Urinary bladder (tissue), 4 donors: ENCODE data around the gene TMPRSS4. TPM values are rescaled to one million over a fixed set of nuclear protein-coding genes. Genes with fewer than 3 reads are reported as not detected.

Source experiments
- DNase-seq: peaks from one replicate; pipeline ENCODE4 v3.0.0-alpha.2; 2015; ENCODE audit errors: extremely low spot score
- H3K27ac ChIP-seq: one replicate; pipeline ENCODE4 v1.5.1; 2013; ENCODE audit warnings: low read depth, mild to moderate bottlenecking, moderate library complexity
- H3K36me3 ChIP-seq: one replicate; pipeline ENCODE4 v1.6.1; 2013; ENCODE audit warnings: mild to moderate bottlenecking, moderate library complexity; ENCODE audit not compliant: insufficient read depth
- H3K4me1 ChIP-seq: one replicate; pipeline ENCODE4 v1.6.1; 2013; ENCODE audit warnings: mild to moderate bottlenecking, moderate library complexity; ENCODE audit not compliant: insufficient read depth
- H3K4me3 ChIP-seq: one replicate; pipeline ENCODE4 v1.5.1; 2013; ENCODE audit warnings: low read depth, low read length
- WGBS: extraction: QIAGEN DNeasy Blood & Tissue Kit; methylation state at CpG from one replicate; pipeline ENCODE4 v1.1.7; 2013; 5-methylcytosine and 5-hydroxymethylcytosine counted together
- polyA plus RNA-seq: library from polyadenylated mRNA; stranded (reverse); fragments of 200-250 nt; gene quantifications from one replicate; pipeline ENCODE4 v1.2.3, GENCODE V29; 2013
- total RNA-seq: library from RNA; depleted of rRNA; stranded (reverse); fragments of >200 nt; gene quantifications from one replicate; pipeline ENCODE4 v1.2.3, GENCODE V29; 2014
- donor health status: healthy with polysubstance abuse.
- donor health status: healthy.

Gene TMPRSS4
- total and polyA plus RNA-seq, 2 donors: 15.0 to 27.9 TPM

DNA sequence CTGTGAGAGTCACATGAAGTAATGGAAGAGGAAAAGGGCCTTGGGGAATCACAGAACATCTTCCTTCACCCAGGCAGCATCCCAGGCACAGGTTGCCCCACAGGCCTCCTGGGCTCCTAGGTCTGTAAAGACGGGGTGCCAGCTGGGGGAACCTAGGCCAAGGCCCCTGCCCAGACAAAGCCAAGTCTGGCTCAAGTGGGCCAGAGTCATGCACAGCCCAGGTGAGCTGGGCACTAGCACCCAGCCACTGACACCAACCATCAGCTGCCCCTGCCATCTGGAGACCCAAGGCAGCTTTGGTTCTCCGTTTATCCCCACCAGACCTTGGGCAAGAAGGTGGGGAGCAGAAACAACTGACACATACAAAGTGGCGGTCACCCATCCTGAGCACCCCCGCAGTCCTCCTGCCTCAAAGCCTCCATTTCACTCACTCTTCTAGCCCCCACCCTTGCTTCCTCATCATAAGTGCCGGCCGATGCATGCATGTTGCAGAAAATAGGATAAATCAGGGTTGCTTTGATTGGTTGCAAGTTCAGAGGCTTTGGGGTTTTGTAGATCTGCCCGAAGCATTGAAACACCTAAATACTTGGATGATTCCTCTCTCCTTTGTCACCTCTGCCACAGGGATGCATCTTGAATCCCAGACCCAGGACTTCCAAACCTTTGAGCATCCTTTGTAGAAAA, 26.5 kb upstream of the TMPRSS4 start:
- H3K27ac ChIP-seq: no peak overlapping the region
- H3K4me3 ChIP-seq: no peak overlapping the region
- H3K36me3 ChIP-seq: no peaks in the 10 kb centered on the region
- no peaks in the 10 kb centered on the region for H3K4me1 ChIP-seq
- 94% methylated on average over 7 of the region's 7 CpGs for WGBS
- no peak for DNase-seq

DNA sequence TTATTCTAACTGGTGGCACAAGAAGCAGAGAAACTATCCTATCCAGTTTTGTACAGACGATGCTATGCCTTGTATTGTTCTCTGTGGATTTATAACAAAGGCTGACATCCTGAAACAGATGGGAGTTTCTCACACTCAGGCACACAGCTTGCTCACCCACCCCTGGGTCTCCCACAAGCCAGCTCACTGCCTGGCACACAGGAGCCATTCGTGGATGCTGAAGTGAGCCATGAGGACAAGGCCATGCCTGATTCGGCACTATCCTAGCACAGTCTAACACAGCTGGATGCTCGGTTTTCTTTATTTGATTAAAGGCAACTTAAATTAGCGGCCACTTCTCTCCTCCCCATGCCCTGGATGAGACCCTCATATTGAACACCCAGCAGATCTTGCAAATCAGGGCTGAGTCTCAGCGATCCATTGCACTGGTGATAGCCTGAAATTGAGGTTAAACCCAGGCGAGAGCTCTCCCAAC, 25.7 kb upstream of the TMPRSS4 start:
- Histone ChIP-seq H3K36me3 (no peaks in the 10 kb centered on the region), H3K27ac (no peak overlapping the region), H3K4me3 (no peak overlapping the region), H3K4me1 (no peaks in the 10 kb centered on the region)
- 89% methylated on average over 7 of the region's 7 CpGs for WGBS
- DNase-seq: no peak

DNA sequence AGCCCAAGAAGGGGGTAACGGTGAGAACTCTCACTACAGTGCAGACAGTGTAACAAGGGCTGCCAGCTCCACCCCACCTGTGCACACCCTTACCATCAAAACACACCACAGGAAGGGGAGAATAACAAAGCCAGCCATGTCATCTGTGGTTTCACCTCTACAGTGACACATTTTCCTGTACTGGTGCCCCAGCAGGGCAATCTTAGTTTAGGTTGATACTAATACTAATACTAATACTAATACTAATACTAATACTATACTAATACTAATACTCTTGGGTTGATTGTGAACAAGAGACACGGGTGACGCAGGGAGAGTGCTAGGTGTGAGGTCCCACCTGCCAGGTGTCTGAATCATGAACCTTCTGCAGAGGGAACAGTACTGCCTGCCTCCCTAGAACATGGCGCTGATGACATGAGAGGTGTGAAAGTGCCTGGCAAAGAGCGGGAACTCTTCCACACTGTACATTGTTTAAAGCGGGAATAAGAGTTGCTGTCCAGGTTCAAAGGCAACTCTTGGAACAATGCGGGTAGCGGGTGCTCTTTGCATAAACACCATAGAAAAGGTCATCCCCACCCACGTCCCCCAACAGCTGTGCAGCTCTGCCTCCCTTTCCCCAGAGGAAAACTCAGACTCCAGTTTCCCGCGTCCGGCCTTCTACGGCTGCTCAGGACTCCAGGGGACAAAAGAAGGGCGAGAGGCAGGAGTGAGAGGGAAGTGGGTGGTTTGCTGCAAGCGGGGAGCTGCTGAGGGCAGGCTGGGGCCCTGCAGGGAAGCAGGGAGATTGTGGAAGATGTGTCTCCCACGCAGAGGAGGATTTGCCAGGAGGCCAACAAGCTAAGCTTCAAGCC, 25.0 kb upstream of the TMPRSS4 start:
- Histone ChIP-seq H3K36me3 (no peaks in the 10 kb centered on the region), H3K4me1 (no peaks in the 10 kb centered on the region), H3K27ac (no peak overlapping the region), H3K4me3 (no peak overlapping the region)
- WGBS: 83% methylated on average over 16 of the region's 16 CpGs
- DNase-seq: no peak

DNA sequence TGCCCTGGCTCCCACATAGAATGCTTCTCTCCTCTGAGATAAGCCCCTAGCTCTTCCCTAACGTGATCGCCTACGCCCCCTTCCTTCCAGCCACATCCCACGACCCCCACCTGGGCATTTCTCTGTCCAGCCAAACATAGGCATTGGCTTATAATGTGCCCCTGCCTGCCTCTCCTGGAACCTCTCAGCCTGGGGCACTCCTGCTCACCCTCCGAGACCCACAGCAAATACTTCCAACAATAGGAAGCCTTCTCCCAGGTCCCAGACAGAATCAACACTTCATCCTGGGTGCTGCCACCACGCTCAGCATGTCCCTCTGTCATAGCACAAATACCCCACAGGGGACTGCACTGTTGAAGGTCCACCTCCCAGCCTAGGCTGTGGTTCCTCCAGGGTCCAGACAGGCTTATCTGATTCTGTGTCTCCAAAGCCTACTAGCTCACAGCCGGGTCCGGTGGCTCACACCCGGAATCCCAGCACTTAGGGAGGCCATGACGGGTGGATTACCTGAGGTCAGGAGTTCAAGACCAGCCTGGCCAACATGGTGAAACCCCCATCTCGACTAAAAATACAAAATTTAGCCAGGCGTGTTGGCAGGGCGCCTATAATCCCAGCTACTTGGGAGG, 24.2 kb upstream of the TMPRSS4 start:
- 80% methylated on average over 13 of the region's 13 CpGs for WGBS
- no peaks in the 10 kb centered on the region for H3K4me1 ChIP-seq
- no peaks in the 10 kb centered on the region for H3K36me3 ChIP-seq
- no peak overlapping the region for H3K27ac ChIP-seq
- DNase-seq: no peak
- no peak overlapping the region for H3K4me3 ChIP-seq

DNA sequence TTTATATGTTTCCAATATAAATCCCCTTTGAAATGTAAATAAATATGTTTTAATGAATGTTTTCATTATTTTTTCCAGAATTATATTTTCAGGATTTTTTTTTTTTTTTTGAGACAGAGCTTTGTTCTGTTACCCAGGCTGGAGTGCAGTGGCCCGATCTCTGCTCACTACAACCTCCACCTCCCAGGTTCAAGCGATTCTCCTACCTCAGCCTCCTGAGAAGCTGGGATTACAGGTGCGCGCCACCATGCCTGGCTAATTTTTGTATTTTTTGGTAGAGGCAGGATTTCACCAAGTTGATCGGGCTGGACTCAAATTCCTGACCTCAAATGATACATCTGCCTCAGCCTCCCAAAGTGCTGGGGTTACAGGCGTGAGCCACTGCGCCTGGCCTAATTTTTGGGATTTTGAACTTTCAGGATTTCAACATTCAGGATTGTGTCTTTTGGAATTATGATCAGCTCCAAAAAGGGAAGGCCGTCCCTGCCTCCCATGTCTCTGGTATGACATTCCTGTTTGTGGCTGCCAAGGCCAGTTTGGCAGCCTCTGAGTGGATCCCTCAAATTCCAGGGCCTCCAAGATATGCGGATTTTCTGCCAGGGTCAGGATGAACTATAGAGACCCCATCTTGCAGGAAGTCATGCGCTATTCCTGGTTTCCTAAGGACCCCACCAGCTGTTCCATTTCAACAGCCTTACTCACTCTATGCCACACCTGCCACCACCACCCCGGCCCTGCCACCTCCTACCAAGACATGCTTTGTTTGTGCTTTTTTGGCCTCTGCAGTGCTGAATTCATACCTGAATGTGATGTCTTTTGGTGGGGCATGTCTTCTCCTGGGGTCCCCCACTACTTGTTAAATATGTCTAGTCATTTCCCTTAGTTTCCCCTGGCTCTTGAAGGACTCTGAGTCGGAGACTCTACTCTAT, 21.9 kb upstream of the TMPRSS4 start:
- 81% methylated on average over 12 of the region's 12 CpGs for WGBS
- H3K36me3 ChIP-seq: no peaks in the 10 kb centered on the region
- no peak overlapping the region for H3K27ac ChIP-seq
- H3K4me3 ChIP-seq: no peak overlapping the region
- no peaks in the 10 kb centered on the region for H3K4me1 ChIP-seq
- DNase-seq: no peak

DNA sequence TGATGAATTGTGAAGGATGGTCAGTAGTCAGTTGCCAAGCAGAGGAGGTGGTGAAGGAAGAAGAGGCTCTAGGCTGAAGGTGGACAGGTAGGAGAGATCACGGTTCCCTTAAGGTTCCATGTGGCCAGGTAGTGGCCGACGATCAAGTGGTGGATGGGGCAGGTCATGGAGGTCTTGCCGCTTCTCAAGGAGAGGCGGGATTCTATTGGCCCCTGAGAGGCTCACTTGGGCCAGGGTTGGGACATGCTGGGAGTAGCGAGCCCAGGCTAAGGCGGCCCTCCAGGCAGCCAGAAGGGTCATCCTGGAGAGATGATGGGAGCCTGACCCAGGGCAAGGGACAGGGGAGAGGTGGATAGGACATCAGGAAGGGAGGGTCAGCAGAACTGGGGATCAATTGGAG, 20.9 kb upstream of the TMPRSS4 start:
- Histone ChIP-seq H3K4me1 (no peaks in the 10 kb centered on the region), H3K4me3 (no peak overlapping the region), H3K27ac (no peak overlapping the region), H3K36me3 (no peaks in the 10 kb centered on the region)
- DNase-seq: no peak
- WGBS: 98% methylated on average over 7 of the region's 7 CpGs

DNA sequence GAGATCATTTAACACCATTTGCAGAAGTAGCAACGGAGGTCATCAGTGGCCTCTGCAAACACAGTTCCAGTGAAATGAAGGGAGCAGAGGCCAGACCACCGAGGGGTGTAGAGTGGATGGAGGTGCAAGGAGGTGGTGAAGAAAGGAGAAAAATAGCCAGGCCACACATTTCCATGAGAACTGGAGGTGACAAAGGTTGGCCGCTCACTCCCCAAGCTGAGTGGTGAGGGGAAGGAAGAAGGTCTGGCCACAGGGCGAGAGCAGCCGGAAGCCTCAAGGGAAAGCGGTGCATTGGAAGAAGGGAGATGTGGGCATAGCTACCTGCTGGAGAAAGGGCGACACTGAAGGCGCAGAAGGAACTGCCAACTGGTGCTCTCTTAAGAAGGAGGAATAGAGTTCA, 20.1 kb upstream of the TMPRSS4 start:
- 87% methylated on average over 8 of the region's 8 CpGs for WGBS
- no peak overlapping the region for H3K4me3 ChIP-seq
- DNase-seq: no peak
- no peaks in the 10 kb centered on the region for H3K4me1 ChIP-seq
- H3K27ac ChIP-seq: no peak overlapping the region
- no peaks in the 10 kb centered on the region for H3K36me3 ChIP-seq

DNA sequence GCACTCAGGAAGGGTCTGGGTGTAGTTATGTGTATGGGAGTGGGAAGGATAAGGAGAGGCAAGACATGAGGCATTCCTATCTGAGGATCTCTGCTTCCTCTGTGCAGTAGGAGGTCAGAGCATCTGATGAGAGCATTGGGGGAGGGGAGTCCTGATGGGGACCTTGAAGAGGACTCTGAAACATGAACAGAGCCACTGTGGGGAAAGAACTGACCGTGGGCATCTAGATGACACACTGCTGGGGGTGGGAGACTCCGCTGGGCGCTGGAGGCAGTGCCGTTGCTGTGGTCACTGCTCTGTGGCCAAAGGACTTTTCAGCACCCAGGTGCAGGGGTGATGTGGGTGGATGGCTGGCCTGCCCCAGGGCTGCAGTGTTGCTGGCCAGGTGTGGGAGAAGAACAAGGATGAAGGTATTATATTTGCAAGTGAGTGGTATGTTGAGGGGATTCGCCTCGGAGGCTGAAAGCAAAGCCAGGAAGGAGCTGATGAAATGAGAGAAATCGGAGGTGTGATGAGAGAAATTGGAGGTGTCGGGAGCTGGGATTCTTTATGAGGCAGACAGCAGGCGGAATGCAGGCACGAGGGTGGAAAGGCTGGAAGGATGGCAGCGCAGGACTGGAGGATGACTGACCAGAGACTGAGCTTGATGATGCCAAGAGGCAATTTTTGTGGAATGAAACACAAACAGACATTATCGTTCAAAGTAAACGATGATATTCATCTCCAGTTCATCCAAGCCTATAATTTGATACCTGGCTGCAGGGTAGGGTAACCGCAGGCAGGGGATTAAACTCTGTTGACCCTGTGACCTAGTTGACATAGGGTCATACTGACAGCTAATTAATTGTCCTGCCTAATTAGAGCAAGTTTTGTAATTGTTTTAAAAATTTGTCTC, 19.4 kb upstream of the TMPRSS4 start:
- Histone ChIP-seq H3K4me3 (no peak overlapping the region), H3K36me3 (no peaks in the 10 kb centered on the region), H3K27ac (no peak overlapping the region), H3K4me1 (no peaks in the 10 kb centered on the region)
- WGBS: 69% methylated on average over 14 of the region's 14 CpGs
- DNase-seq: no peak

DNA sequence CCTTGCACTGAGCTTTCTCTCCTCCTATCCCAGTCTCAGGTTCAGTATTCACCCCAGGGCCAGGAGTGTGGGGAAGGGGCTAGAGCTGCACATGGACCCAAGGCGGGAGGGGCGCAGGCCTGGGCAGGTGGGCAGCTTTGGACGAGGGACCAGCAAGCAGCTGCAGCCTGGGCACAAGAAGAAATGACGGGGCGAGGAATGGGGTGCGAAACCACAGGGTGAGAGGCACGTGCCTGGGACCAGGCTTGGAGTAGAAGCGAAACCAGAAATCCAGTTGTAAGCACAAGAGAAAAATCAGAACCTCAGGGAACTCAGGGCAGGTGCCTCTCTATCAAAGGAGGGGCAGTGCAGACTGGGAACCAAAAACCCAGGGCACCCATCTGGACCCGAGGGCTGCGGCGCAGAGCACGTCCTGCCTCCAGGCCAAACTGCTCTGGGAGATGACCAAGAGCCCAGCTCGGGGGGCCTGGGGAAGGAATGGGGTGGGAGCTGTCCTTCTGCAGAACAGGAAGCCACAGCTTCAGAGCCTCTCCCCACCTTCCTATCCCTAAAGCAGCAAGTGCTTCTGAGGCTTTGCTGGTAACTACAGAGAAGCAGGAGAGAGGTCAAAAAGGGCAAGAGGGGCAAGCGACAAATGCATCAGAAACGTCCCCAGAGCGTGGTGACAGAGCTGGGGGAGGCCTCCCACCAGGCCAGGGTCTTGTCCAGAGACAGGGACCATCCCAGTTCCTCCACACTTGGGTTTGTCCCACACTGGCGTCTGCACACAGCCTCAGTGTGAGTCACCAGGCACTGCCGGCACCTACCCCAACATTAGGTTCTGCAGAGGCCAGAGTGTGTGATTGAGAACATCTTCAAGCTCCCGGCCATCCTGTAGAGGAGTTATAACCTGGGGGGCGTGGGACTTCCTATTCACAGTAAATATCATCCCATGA, 18.3 kb upstream of the TMPRSS4 start:
- DNase-seq: no peak
- Histone ChIP-seq H3K36me3 (no peaks in the 10 kb centered on the region), H3K4me3 (no peak overlapping the region), H3K4me1 (no peaks in the 10 kb centered on the region), H3K27ac (no peak overlapping the region)
- WGBS: 85% methylated on average over 20 of the region's 20 CpGs

DNA sequence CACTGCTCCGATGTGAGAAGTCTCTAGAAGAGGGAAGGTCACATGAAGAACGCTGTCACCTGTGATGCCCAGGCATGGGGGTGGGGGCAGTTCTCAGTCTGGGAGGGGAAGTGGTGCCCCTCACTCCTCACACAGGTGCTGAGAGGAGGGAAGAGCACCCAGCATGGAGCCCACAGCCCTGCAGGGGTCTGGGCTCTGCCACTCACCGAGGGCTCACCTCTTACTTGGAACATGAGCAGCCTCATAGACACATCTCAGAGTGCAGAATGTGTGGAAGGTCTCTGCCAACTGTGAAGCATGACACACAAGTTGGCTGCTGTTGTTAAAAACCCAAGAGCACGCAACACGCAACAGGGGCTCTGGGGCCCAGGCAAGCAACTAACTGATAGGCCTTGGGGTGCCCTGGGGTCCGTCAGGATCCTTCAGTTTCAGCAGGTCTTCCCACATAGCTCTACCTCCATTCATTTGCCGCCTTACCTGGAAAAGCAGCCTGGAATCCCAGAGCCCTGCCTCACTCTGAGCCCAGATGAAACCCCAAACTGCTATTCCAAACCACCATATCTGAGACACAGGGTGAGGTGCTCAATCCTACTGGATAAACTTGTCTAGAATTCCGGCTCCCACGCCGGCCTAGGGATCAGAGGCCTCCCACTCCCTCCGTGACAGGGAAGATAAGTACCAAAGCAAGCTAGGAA, 17.5 kb upstream of the TMPRSS4 start:
- DNase-seq: no peak
- WGBS: 90% methylated on average over 11 of the region's 11 CpGs
- no peaks in the 10 kb centered on the region for H3K36me3 ChIP-seq
- H3K4me1 ChIP-seq: no peaks in the 10 kb centered on the region
- H3K27ac ChIP-seq: no peak overlapping the region
- no peak overlapping the region for H3K4me3 ChIP-seq

DNA sequence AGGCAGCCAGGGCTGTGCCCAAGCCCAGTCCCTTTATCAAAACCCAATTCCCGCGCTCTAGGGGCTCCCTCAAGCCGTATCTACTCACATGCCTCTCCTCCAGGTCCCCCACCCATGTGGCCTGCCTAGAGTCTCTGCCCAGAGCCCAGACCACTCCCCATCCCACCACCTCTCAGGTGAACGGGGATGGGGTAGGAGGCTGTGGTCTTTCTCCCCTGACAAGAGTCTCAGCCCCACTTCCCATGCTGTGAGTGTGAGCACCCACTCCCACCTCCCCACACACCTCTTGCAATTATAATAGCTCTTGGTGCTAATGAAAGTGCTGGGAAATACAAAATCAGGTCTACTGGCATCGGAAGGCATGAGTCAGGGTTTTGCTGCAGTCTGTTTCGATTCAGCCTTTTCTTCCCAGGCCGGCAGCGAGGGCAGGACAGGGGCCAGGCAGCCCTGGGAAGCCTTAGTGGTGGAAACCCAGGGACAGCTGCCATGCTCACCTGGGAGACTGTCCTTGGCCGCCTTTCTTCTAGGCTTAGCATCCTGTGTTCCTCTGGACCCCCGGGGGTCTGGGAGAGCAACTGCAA, 16.7 kb upstream of the TMPRSS4 start:
- Histone ChIP-seq H3K4me1 (no peaks in the 10 kb centered on the region), H3K27ac (no peak overlapping the region), H3K36me3 (no peaks in the 10 kb centered on the region), H3K4me3 (no peak overlapping the region)
- 94% methylated on average over 10 of the region's 10 CpGs for WGBS
- no peak for DNase-seq
